B cell (primary cell): ENCODE measurements around the gene GPC3. TPM values are rescaled to one million over a fixed set of nuclear protein-coding genes. Genes with fewer than 3 reads are reported as not detected.

Experiments used
- ATAC-seq: fragments of 200-7000 bp; cut with Tn5 transposase; one replicate; pipeline ENCODE4 v1.10.0; 2021; ENCODE audit warnings: low read depth, mild to moderate bottlenecking, moderate number of reproducible peaks, moderate library complexity
- CTCF ChIA-PET: fragments of 350-600 bp; sonication (Branson Sonifier 250); formaldehyde crosslinking; loops from one replicate; lab custom pipeline; 2021; ENCODE audit warnings: antibody characterized with exemption, inconsistent platforms; lab: Charles Lee
- POLR2A ChIA-PET: fragments of 350-600 bp; sonication (Branson Sonifier 250); formaldehyde crosslinking; loops from one replicate; lab custom pipeline; 2021; ENCODE audit warnings: antibody characterized with exemption; lab: Charles Lee
- DNase-seq: peaks from one replicate; pipeline ENCODE4 v3.0.0; 2013
- H2AFZ ChIP-seq: 2 replicates; pipeline ENCODE4 v1.6.1; 2012; ENCODE audit warnings: mild to moderate bottlenecking, low read depth, low read length; ENCODE audit not compliant: insufficient read depth, poor library complexity, severe bottlenecking
- H3K27ac ChIP-seq, 2 donors: 1 replicate in 1 of 2; 2 replicates in 1 of 2; pipeline ENCODE4 v1.5.1; 2012 to 2013; ENCODE audit warnings: low read length in 2 of 2, mild to moderate bottlenecking in 2 of 2, moderate library complexity in 1 of 2
- H3K27me3 ChIP-seq, 4 experiments: fragments of 200-600 bp in 1 of 4; sonication (generic) in 1 of 4; replicated peaks in 1 of 4; 1 replicate in 2 of 4; 2 replicates in 2 of 4; pipeline versions ENCODE4 v1.6.1 to v1.7.0; 2013 to 2016; ENCODE audit warnings: low read length in 3 of 4, mild to moderate bottlenecking in 2 of 4, mixed read lengths in 1 of 4, moderate library complexity in 1 of 4; ENCODE audit not compliant: insufficient read depth in 4 of 4, control insufficient read depth in 3 of 4; ENCODE audit errors: control extremely low read depth in 1 of 4
- H3K36me3 ChIP-seq, 2 experiments: replicated peaks in 1 of 2; 1 replicate in 1 of 2; 2 replicates in 1 of 2; pipeline versions ENCODE4 v1.6.1 to v1.7.1; 2013; ENCODE audit warnings: low read length in 1 of 2; ENCODE audit not compliant: insufficient read depth in 2 of 2, control insufficient read depth in 1 of 2; ENCODE audit errors: control extremely low read depth in 1 of 2, extremely low read depth in 1 of 2
- H3K4me1 ChIP-seq, 2 donors: fragments of 200-600 bp in 1 of 2; sonication (generic) in 1 of 2; 1 replicate in 1 of 2; 2 replicates in 1 of 2; pipeline versions ENCODE4 v1.5.1 to v1.6.1; 2013 to 2017; ENCODE audit warnings: low read length in 2 of 2; ENCODE audit not compliant: control insufficient read depth in 2 of 2, insufficient read depth in 2 of 2
- H3K4me2 ChIP-seq: replicated peaks from 2 replicates; pipeline ENCODE3; 2012; ENCODE audit warnings: mild to moderate bottlenecking, low read depth, low read length; ENCODE audit not compliant: poor library complexity, severe bottlenecking
- H3K4me3 ChIP-seq, 5 experiments: fragments of 200-600 bp in 1 of 5; sonication (generic) in 1 of 5; 1 replicate in 3 of 5; 2 replicates in 2 of 5; pipeline versions ENCODE4 v1.5.1 to v1.7.0; 2011 to 2016; ENCODE audit warnings: low read length in 4 of 5, mild to moderate bottlenecking in 4 of 5, low read depth in 2 of 5, control low read depth in 1 of 5, moderate library complexity in 1 of 5; ENCODE audit not compliant: insufficient read depth in 1 of 5; ENCODE audit errors: control extremely low read depth in 1 of 5, extremely low read depth in 1 of 5
- H3K79me2 ChIP-seq: fragments of 200-600 bp; sonication (generic); one replicate; pipeline ENCODE4 v1.6.0; 2016; ENCODE audit warnings: low read length; ENCODE audit not compliant: control insufficient read depth, insufficient read depth
- H3K9ac ChIP-seq: fragments of 200-600 bp; sonication (generic); 2 replicates; pipeline ENCODE4 v1.6.1; 2017; ENCODE audit warnings: mild to moderate bottlenecking, low read length, moderate library complexity
- H3K9me3 ChIP-seq, 3 donors: one replicate each; pipeline versions ENCODE4 v1.6.1 to v1.7.1; 2013; ENCODE audit warnings: low read length in 2 of 3; ENCODE audit not compliant: control insufficient read depth in 2 of 3, insufficient read depth in 1 of 3; ENCODE audit errors: control extremely low read depth in 1 of 3
- H4K20me1 ChIP-seq: 2 replicates; pipeline ENCODE4 v1.6.0; 2012; ENCODE audit warnings: mild to moderate bottlenecking, low read length; ENCODE audit not compliant: insufficient read depth, control insufficient read depth, poor library complexity, severe bottlenecking
- H3K27ac Mint-ChIP-seq: one replicate; pipeline ENCODE4 v1.8.0; 2021; ENCODE audit warnings: mixed read lengths
- H3K27me3 Mint-ChIP-seq: one replicate; pipeline ENCODE4 v1.8.0; 2021; ENCODE audit warnings: mixed read lengths
- H3K4me1 Mint-ChIP-seq: one replicate; pipeline ENCODE4 v1.8.0; 2021; ENCODE audit warnings: mixed read lengths
- H3K4me3 Mint-ChIP-seq: one replicate; pipeline ENCODE4 v1.8.0; 2021; ENCODE audit warnings: mixed read lengths
- H3K9me3 Mint-ChIP-seq: one replicate; pipeline ENCODE4 v1.8.0; 2022; ENCODE audit warnings: mixed read lengths; ENCODE audit not compliant: insufficient read depth
- CTCF ChIP-seq: fragments of 200-600 bp; IDR thresholded peaks from one replicate; pipeline ENCODE4 v1.8.0; 2022; ENCODE audit warnings: antibody characterized with exemption, mild to moderate bottlenecking
- EZH2 ChIP-seq: IDR thresholded peaks from 2 replicates; pipeline ENCODE4 v1.6.1; 2012; ENCODE audit warnings: borderline replicate concordance, low read depth, mild to moderate bottlenecking, moderate library complexity, low read length; ENCODE audit not compliant: insufficient read depth, poor library complexity, severe bottlenecking
- WGBS: methylation state at CpG from one replicate; pipeline ENCODE4 v1.1.5; 2013; ENCODE audit warnings: missing lambda C conversion rate; ENCODE audit not compliant: insufficient coverage; 5-methylcytosine and 5-hydroxymethylcytosine counted together
- intact Hi-C: fragments of 100-400 bp; cut with micrococcal nuclease; formaldehyde crosslinking; loops from one replicate; pipeline ENCODE4 v1.10.0; 2022
- polyA plus RNA-seq: library from polyadenylated mRNA; depleted of rRNA; stranded (reverse); fragments of >200 nt; gene quantifications from 2 replicates; pipeline ENCODE4 v1.2.3, GENCODE V29; 2012
- total RNA-seq, 2 donors: library from RNA; stranded (reverse); fragments of 120-200 nt in 1 of 2; gene quantifications; 1 replicate in 1 of 2; 2 replicates in 1 of 2; pipeline versions ENCODE4 v1.2.3 to v1.2.4, GENCODE V29; 2013 to 2022

The GPC3 gene
- total and polyA plus RNA-seq, 2 donors (not counting 1 experiment from before 2014, with no cell fraction given): not detected

GRCh38 chrX:133640161-133641015 lies 345.0 kb downstream of the GPC3 start:
- Histone ChIP-seq H3K36me3 (no peaks in the 10 kb centered on the region), H3K9ac (no peak overlapping the region), H3K9me3 (no peaks in the 10 kb centered on the region), H3K4me2 (no peak overlapping the region), H3K27me3 (no peaks in the 10 kb centered on the region), H3K27ac (no peak overlapping the region), H3K4me1 (no peaks in the 10 kb centered on the region), H3K79me2 (no peaks in the 10 kb centered on the region), H2AFZ (no peak overlapping the region), H3K4me3 (no peak overlapping the region), H4K20me1 (no peaks in the 10 kb centered on the region)
- ChIA-PET POLR2A (interaction anchor here (0.7 kb wide), 1 partner anchor 225 kb away, joined by 3 read pairs; the partner anchor contains the start of gene GPC4), CTCF (no interaction called here)
- Mint-ChIP-seq H3K9me3 (no peaks in the 10 kb centered on the region), H3K27ac (no peak overlapping the region), H3K4me1 (no peaks in the 10 kb centered on the region), H3K27me3 (no peaks in the 10 kb centered on the region), H3K4me3 (no peak overlapping the region)
- ATAC-seq (no peak), DNase-seq (no peak)
- intact Hi-C loops: no loop called here
- TF ChIP-seq EZH2 (no peak), CTCF (no peak)
- WGBS: no CpG with 5 or more reads among the region's 7 CpGs

GRCh38 chrX:133639726-133640125 lies 345.7 kb downstream of the GPC3 start:
- ChIA-PET POLR2A (no interaction called here), CTCF (no interaction called here)
- H3K27me3 ChIP-seq: no peaks in the 10 kb centered on the region
- Mint-ChIP-seq H3K27me3 (no peaks in the 10 kb centered on the region), H3K9me3 (no peaks in the 10 kb centered on the region), H3K4me1 (no peaks in the 10 kb centered on the region), H3K27ac (no peak overlapping the region), H3K4me3 (no peak overlapping the region)
- WGBS: no CpG with 5 or more reads among the region's 2 CpGs
- no peaks in the 10 kb centered on the region for H3K9me3 ChIP-seq
- H3K9ac ChIP-seq: no peak overlapping the region
- no peaks in the 10 kb centered on the region for H3K36me3 ChIP-seq
- ATAC-seq (no peak), DNase-seq (no peak)
- no peak overlapping the region for H2AFZ ChIP-seq
- no peak for TF ChIP-seq CTCF
- TF ChIP-seq EZH2: no peak
- no peak overlapping the region for H3K4me3 ChIP-seq
- H3K4me2 ChIP-seq: no peak overlapping the region
- no peaks in the 10 kb centered on the region for H3K79me2 ChIP-seq
- no peak overlapping the region for H3K27ac ChIP-seq
- no peaks in the 10 kb centered on the region for H3K4me1 ChIP-seq
- intact Hi-C loops: no loop called here
- H4K20me1 ChIP-seq: no peaks in the 10 kb centered on the region
